HepG2 (cell line): ENCODE results near the gene HNRNPH2.

Source experiments
- CTCF ChIP-seq: sonication (generic); formaldehyde crosslinking; IDR thresholded peaks from 2 replicates; pipeline ENCODE4 v1.5.0; 2020; ENCODE audit warnings: mild to moderate bottlenecking, missing genetic modification reagents, moderate library complexity
- STAG1 ChIP-seq: sonication (generic); formaldehyde crosslinking; IDR thresholded peaks from 2 replicates; pipeline ENCODE4 v1.4.0; 2020; ENCODE audit warnings: missing genetic modification reagents
- ZFP91 ChIP-seq: sonication (generic); formaldehyde crosslinking; IDR thresholded peaks from 2 replicates; pipeline ENCODE4 v1.9.0; 2022; ENCODE audit warnings: missing genetic modification reagents, mild to moderate bottlenecking, borderline replicate concordance

GRCh38 chrX:101359966-101360365 is 48.1 kb upstream of the HNRNPH2 start:
- TF ChIP-seq ZFP91 (CRISPR knock-in tag) (no peak), STAG1 (CRISPR knock-in tag) (no peak), CTCF (CRISPR knock-in tag) (no peak)
